Thyroid gland (tissue), 4 donors: ENCODE results near the gene SMCO4.

Experiments
- POLR2A ChIP-seq, 2 donors: fragments of 450-650 bp; IDR thresholded peaks; one replicate each; pipeline ENCODE4 v1.6.1; 2017; ENCODE audit warnings: antibody characterized with exemption in 2 of 2, mild to moderate bottlenecking in 2 of 2, moderate library complexity in 1 of 2
- TF ChIP-seq, protein P1 (sequence below), 6 experiments: fragments of 200-600 bp in 3 of 6; fragments of 450-650 bp in 3 of 6; sonication (generic) in 3 of 6; IDR thresholded peaks; one replicate each; pipeline ENCODE4 v1.5.1; 2016 to 2019; ENCODE audit warnings: antibody characterized with exemption in 6 of 6, mild to moderate bottlenecking in 2 of 6, inconsistent platforms in 1 of 6, moderate library complexity in 1 of 6

DNA sequence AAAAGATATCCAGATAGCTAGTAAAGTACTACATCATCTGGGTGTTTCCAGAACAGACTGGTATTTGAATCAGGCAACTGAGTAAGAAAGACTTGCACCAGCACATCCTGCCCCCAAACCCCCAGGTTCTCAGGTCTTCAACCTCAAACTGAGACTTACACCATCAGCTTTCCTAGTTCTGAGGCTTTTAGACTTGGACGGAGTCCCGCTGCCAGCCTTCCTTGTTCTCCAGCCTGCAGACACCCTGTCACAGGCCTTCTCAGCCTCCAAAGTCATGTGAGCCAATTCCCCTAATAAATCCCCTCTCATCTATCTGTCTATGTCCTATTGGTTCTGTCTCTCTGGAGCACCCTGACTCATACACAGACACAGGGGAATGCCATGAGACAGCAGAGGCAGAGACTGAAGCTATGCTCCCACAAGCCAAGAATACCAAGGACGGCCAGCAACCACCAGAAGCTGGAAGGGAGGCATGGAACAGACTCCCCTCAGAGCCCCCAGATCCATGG lies 10.9 kb downstream of the SMCO4 start:
- TF ChIP-seq POLR2A (IDR thresholded peaks at IDR 0.05): no peak
- TF ChIP-seq, protein P1, sequence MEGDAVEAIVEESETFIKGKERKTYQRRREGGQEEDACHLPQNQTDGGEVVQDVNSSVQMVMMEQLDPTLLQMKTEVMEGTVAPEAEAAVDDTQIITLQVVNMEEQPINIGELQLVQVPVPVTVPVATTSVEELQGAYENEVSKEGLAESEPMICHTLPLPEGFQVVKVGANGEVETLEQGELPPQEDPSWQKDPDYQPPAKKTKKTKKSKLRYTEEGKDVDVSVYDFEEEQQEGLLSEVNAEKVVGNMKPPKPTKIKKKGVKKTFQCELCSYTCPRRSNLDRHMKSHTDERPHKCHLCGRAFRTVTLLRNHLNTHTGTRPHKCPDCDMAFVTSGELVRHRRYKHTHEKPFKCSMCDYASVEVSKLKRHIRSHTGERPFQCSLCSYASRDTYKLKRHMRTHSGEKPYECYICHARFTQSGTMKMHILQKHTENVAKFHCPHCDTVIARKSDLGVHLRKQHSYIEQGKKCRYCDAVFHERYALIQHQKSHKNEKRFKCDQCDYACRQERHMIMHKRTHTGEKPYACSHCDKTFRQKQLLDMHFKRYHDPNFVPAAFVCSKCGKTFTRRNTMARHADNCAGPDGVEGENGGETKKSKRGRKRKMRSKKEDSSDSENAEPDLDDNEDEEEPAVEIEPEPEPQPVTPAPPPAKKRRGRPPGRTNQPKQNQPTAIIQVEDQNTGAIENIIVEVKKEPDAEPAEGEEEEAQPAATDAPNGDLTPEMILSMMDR (IDR thresholded peaks at IDR 0.05): no peak
